K562 (cell line): ENCODE measurements around the gene PITPNM3. TPM values are rescaled to one million over a fixed set of nuclear protein-coding genes. Genes with fewer than 3 reads are reported as not detected.

Source experiments
- ATAC-seq: fragments of 200-7000 bp; cut with Tn5 transposase; 3 replicates; pipeline ENCODE4 v1.9.1; 2020; ENCODE audit warnings: moderate library complexity
- BruUV-seq: library from RNA; stranded (reverse); fragments of 400-500 nt; replicated peaks from 2 replicates; lab custom pipeline; 2021; lab: Mats Ljungman, UMichigan
- CTCF ChIA-PET: fragments of 300-600 bp; formaldehyde crosslinking; extraction: SDS; loops from one replicate; lab custom pipeline; 2021; ENCODE audit warnings: low intra/inter-chr PET ratio; lab: Yijun Ruan, JAX
- POLR2A ChIA-PET: fragments of 300-600, 350-650 bp; sonication (Branson Sonifier 250); formaldehyde crosslinking; extraction: SDS; loops from one replicate; lab custom pipeline; 2021; ENCODE audit warnings: antibody characterized with exemption, inconsistent platforms; lab: Yijun Ruan, JAX
- DNase-seq, 4 experiments: peaks; one replicate each; pipeline versions ENCODE4 v3.0.0 to v3.0.0-alpha.2; 2011 to 2018; ENCODE audit warnings: low spot score in 3 of 4, mixed read lengths in 3 of 4; ENCODE audit errors: extremely low read depth in 1 of 4
- FAIRE-seq: peaks from 2 replicates; lab custom pipeline; 2011; peaks lifted over from hg19 to GRCh38; lab: Jason Lieb, UNC
- H2AFZ ChIP-seq: 2 replicates; pipeline ENCODE4 v1.6.0; 2011; ENCODE audit warnings: low read depth, low read length, control low read depth, inconsistent platforms
- H3K27ac ChIP-seq: fragments of 200-600 bp; 3 replicates; pipeline ENCODE4 v1.8.0; 2011; ENCODE audit warnings: low read depth, mild to moderate bottlenecking, control low read depth, inconsistent platforms, low read length, moderate library complexity, mixed read lengths; ENCODE audit errors: extremely low read depth
- H3K27me3 ChIP-seq, 2 experiments: fragments of 300-600 bp in 1 of 2; 2 replicates in 1 of 2; 3 replicates in 1 of 2; pipeline versions ENCODE4 v1.6.0 to v1.8.0; 2011; ENCODE audit warnings: inconsistent platforms in 2 of 2, low read length in 2 of 2, mild to moderate bottlenecking in 1 of 2, mixed read lengths in 1 of 2, moderate library complexity in 1 of 2; ENCODE audit not compliant: control insufficient read depth in 2 of 2, insufficient read depth in 2 of 2
- H3K36me3 ChIP-seq: fragments of 300-600 bp; 3 replicates; pipeline ENCODE4 v1.8.0; 2011; ENCODE audit warnings: mild to moderate bottlenecking, low read length, inconsistent platforms; ENCODE audit not compliant: control insufficient read depth, insufficient read depth
- H3K4me1 ChIP-seq, 2 experiments: fragments of 200-600 bp in 1 of 2; replicated peaks in 1 of 2; 2 replicates in 1 of 2; 3 replicates in 1 of 2; pipeline versions ENCODE4 v1.5.1 to v1.8.0; 2011; ENCODE audit warnings: inconsistent platforms in 2 of 2, low read length in 2 of 2, mild to moderate bottlenecking in 1 of 2, mixed read lengths in 1 of 2, moderate library complexity in 1 of 2; ENCODE audit not compliant: control insufficient read depth in 2 of 2, insufficient read depth in 2 of 2
- H3K4me2 ChIP-seq: 2 replicates; pipeline ENCODE4 v1.6.1; 2011; ENCODE audit warnings: low read length, control low read depth, inconsistent platforms, mixed read lengths; ENCODE audit not compliant: insufficient read depth
- H3K4me3 ChIP-seq: fragments of 200-600 bp; sonication (generic), shearing (Covaris generic); 2 replicates; pipeline ENCODE4 v1.5.1; 2016; ENCODE audit warnings: control low read depth, inconsistent platforms
- H3K79me2 ChIP-seq: fragments of 200-600 bp; 3 replicates; pipeline ENCODE4 v1.8.0; 2011; ENCODE audit warnings: low read length, inconsistent platforms; ENCODE audit not compliant: control insufficient read depth, insufficient read depth
- H3K9ac ChIP-seq, 2 experiments: 2 replicates each; pipeline versions ENCODE4 v1.6.0 to v1.6.1; 2011; ENCODE audit warnings: low read depth in 2 of 2, low read length in 2 of 2, control low read depth in 1 of 2, inconsistent platforms in 1 of 2, mild to moderate bottlenecking in 1 of 2, mixed read lengths in 1 of 2; ENCODE audit not compliant: insufficient read depth in 1 of 2
- H3K9me1 ChIP-seq: one replicate; pipeline ENCODE4 v1.6.0; 2011; ENCODE audit warnings: inconsistent platforms, mild to moderate bottlenecking, low read length, moderate library complexity; ENCODE audit not compliant: control insufficient read depth, insufficient read depth
- H3K9me3 ChIP-seq: replicated peaks from 2 replicates; pipeline ENCODE4 v1.5.1; 2011; ENCODE audit warnings: low read depth, low read length, inconsistent platforms; ENCODE audit not compliant: control insufficient read depth, insufficient read depth
- H4K20me1 ChIP-seq: replicated peaks from 2 replicates; pipeline ENCODE4 v1.6.1; 2011; ENCODE audit warnings: low read length, inconsistent platforms, mixed read lengths; ENCODE audit not compliant: control insufficient read depth, insufficient read depth
- CREBBP ChIP-seq: IDR thresholded peaks from one replicate; pipeline ENCODE4 v1.6.1; 2012; ENCODE audit warnings: low read depth, mild to moderate bottlenecking, control low read depth, inconsistent platforms, low read length
- CUX1 ChIP-seq: fragments of 200-800 bp; sonication (Bioruptor generic); IDR thresholded peaks from 2 replicates; pipeline ENCODE4 v1.6.1; 2016; ENCODE audit warnings: missing genetic modification characterization, missing compliant biosample characterization
- HDAC3 ChIP-seq: fragments of 450-650 bp; IDR thresholded peaks from 2 replicates; pipeline ENCODE4 v1.6.1; 2018; ENCODE audit warnings: borderline replicate concordance, mild to moderate bottlenecking, moderate library complexity; ENCODE audit not compliant: partially characterized antibody
- NFXL1 ChIP-seq: fragments of 450-650 bp; formaldehyde crosslinking; IDR thresholded peaks from 2 replicates; pipeline ENCODE4 v1.4.0; 2021; ENCODE audit warnings: mild to moderate bottlenecking
- RFX1 ChIP-seq: fragments of 450-650 bp; IDR thresholded peaks from 2 replicates; pipeline ENCODE4 v1.6.1; 2016; ENCODE audit warnings: mild to moderate bottlenecking, moderate library complexity
- SIX5 ChIP-seq, 2 experiments: IDR thresholded peaks; 2 replicates each; pipeline ENCODE4 v1.6.1; 2011; ENCODE audit warnings: low read length in 2 of 2, borderline replicate concordance in 1 of 2, low read depth in 1 of 2, mild to moderate bottlenecking in 1 of 2, moderate library complexity in 1 of 2; ENCODE audit not compliant: insufficient read depth in 1 of 2
- SMARCA4 ChIP-seq: fragments of 450-650 bp; IDR thresholded peaks from 2 replicates; pipeline ENCODE4 v1.6.1; 2016
- TAF15 ChIP-seq: fragments of 200-400 bp; formaldehyde crosslinking; IDR thresholded peaks from 2 replicates; pipeline ENCODE4 v1.6.1; 2017; ENCODE audit warnings: mild to moderate bottlenecking, low read depth, low read length, moderate library complexity
- ZKSCAN8 ChIP-seq: fragments of 200-800 bp; sonication (Bioruptor generic); IDR thresholded peaks from 2 replicates; pipeline ENCODE4 v1.6.1; 2016; ENCODE audit warnings: missing genetic modification characterization, missing compliant biosample characterization
- ZNF232 ChIP-seq: sonication (generic); formaldehyde crosslinking; IDR thresholded peaks from 2 replicates; pipeline ENCODE4 v1.8.0; 2022; ENCODE audit warnings: mild to moderate bottlenecking, missing genetic modification reagents
- ZNF644 ChIP-seq: fragments of 200-800 bp; sonication (Bioruptor generic); IDR thresholded peaks from 2 replicates; pipeline ENCODE4 v1.6.1; 2016; ENCODE audit warnings: low read depth, missing genetic modification characterization, missing compliant biosample characterization
- ZNF77 ChIP-seq: fragments of 250-450 bp; sonication (Bioruptor Pico); IDR thresholded peaks from 2 replicates; pipeline ENCODE4 v1.5.0; 2020
- WGBS: fragments of 100-300 bp; shearing (Covaris generic); methylation state at CpG from one replicate; pipeline ENCODE4 v1.1.6; 2016; ENCODE audit warnings: low coverage, mixed read lengths; ENCODE audit not compliant: insufficient coverage; ENCODE audit errors: missing lambda C conversion rate; 5-methylcytosine and 5-hydroxymethylcytosine counted together
- in situ Hi-C: fragments of 300-500 bp; cut with MboI; formaldehyde crosslinking; loops from 4 replicates; pipeline ENCODE4 v1.15.0; 2018; ENCODE audit warnings: inconsistent platforms, mixed read lengths
- intact Hi-C: fragments of 100-400 bp; cut with micrococcal nuclease; formaldehyde crosslinking; loops from 2 replicates; pipeline ENCODE4 v1.14.2; 2022
- polyA plus RNA-seq, 8 experiments: library from polyadenylated mRNA; depleted of rRNA in 4 of 8; stranded (reverse) in 5 of 8; unstranded in 3 of 8; fragments of >200 nt; fragmentation: Nextera tagmentation in 2 of 8; fragmentation: Illumina TruSeq in 1 of 8; extraction: Ambion mirVana in 2 of 8; extraction: Trizol in 1 of 8; gene quantifications; 2 replicates each; pipeline versions ENCODE4 v1.2.1 to v1.2.3, GENCODE V29; 2011 to 2014; ENCODE audit warnings: inconsistent platforms in 1 of 8, missing spikeins in 1 of 8
- total RNA-seq, 7 experiments: library from RNA; depleted of rRNA in 6 of 7; stranded (reverse); fragments of >200 nt in 6 of 7; fragmentation: Illumina TruSeq in 2 of 7; extraction: Trizol in 2 of 7; gene quantifications; 2 replicates each; pipeline versions ENCODE4 v1.2.1 to v1.2.3, GENCODE V29; 2011 to 2021; ENCODE audit warnings: low replicate concordance in 1 of 7

PITPNM3 gene
- total and polyA plus RNA-seq, 9 of the 15 experiments (the other 6 are each of a cell fraction or from before 2014, with no cell fraction given) = 0.14 to 0.38 (median 0.22) TPM; not detected in 2

- WGBS = 4% methylated on average over 3 of the region's 4 CpGs
- H3K9me3 ChIP-seq = no peaks in the 10 kb centered on the region
- H3K36me3 ChIP-seq = no peaks in the 10 kb centered on the region
- no peaks in the 10 kb centered on the region for H3K9me1 ChIP-seq
- no peak for FAIRE-seq
- ChIA-PET CTCF (no interaction called here), POLR2A (interaction anchor here (0.9 kb wide), 1 partner anchor 10 kb away, joined by 3 read pairs; no protein-coding TSS in a partner anchor)
- H3K27me3 ChIP-seq = no peaks in the 10 kb centered on the region; a peak in 1 of 5 replicates
- ATAC-seq = no peak
- peaks cover 0 to 16% of the 10 kb centered on the region in 2 experiments; a peak in 2 of 5 replicates for H3K4me1 ChIP-seq
- in situ Hi-C loops = loop anchor here (25.0 kb wide), 1 partner anchor 1203 kb away; the partner anchor contains the start of gene SCIMP
- BruUV-seq = no TSS peak
- H2AFZ ChIP-seq = no peak overlapping the region
- H3K79me2 ChIP-seq = no peaks in the 10 kb centered on the region
- H4K20me1 ChIP-seq = no peaks in the 10 kb centered on the region
- H3K9ac ChIP-seq = no peak overlapping the region
- TF ChIP-seq TAF15 = no peak
- peak; percentile 62 for TF ChIP-seq RFX1
- TF ChIP-seq, all 486 proteins: peak for 1
- H3K4me2 ChIP-seq = no peak overlapping the region
- H3K27ac ChIP-seq = no peak overlapping the region
- no peak for DNase-seq
- no peak overlapping the region for H3K4me3 ChIP-seq
- intact Hi-C loops = no loop called here
Measured at GRCh38 chr17:6439951-6440350, 116.4 kb downstream of the PITPNM3 start.

GRCh38 chr17:6437956-6438355, 118.4 kb downstream of the PITPNM3 start:
- ATAC-seq = no peak
- Histone ChIP-seq H3K9me3 (no peaks in the 10 kb centered on the region), H3K9ac (no peak overlapping the region), H3K27ac (no peak overlapping the region), H3K4me2 (no peak overlapping the region), H3K27me3 (peaks cover 0 to 10% of the 10 kb centered on the region in 2 experiments; a peak in 1 of 5 replicates), H3K4me1 (peaks cover 0 to 4% of the 10 kb centered on the region in 2 experiments; a peak in 1 of 5 replicates), H3K4me3 (no peak overlapping the region), H2AFZ (no peak overlapping the region), H3K9me1 (no peaks in the 10 kb centered on the region), H3K36me3 (no peaks in the 10 kb centered on the region), H4K20me1 (no peaks in the 10 kb centered on the region), H3K79me2 (no peaks in the 10 kb centered on the region)
- CTCF ChIA-PET = no interaction called here
- intact Hi-C loops = no loop called here
- POLR2A ChIA-PET = no interaction called here
- FAIRE-seq = no peak
- BruUV-seq = no TSS peak
- DNase-seq = no peak
- in situ Hi-C loops = loop anchor here (25.0 kb wide), 1 partner anchor 1201 kb away; the partner anchor contains the start of gene SCIMP
- 0% methylated on average over 3 of the region's 3 CpGs for WGBS
- TF ChIP-seq HDAC3 (no peak), CUX1 (CRISPR knock-in tag) (no peak), ZNF232 (no peak), SIX5 (IDR thresholded peaks at IDR 0.05; ENCODE audit: borderline replicate concordance in 1 of 2, insufficient read depth in 1 of 2, low read depth in 1 of 2, low read length in 2 of 2) (no peak), ZNF644 (no peak), NFXL1 (CRISPR knock-in tag) (no peak), CREBBP (no peak), SMARCA4 (no peak), ZNF77 (CRISPR knock-in tag) (no peak), ZKSCAN8 (no peak)
